NCI-H1694 treated with DMSO at 0.1 percent for 48 hours (cell line): Measurements from ENCODE around the gene NDEL1.

Experiments
- DNase-seq: peaks from one replicate; lab custom pipeline; 2025; lab: John Stamatoyannopoulos, UW

NDEL1 gene

GRCh38 chr17:8504460-8505207 lies 69.0 kb downstream of the NDEL1 start:
- no peak for DNase-seq

DNA sequence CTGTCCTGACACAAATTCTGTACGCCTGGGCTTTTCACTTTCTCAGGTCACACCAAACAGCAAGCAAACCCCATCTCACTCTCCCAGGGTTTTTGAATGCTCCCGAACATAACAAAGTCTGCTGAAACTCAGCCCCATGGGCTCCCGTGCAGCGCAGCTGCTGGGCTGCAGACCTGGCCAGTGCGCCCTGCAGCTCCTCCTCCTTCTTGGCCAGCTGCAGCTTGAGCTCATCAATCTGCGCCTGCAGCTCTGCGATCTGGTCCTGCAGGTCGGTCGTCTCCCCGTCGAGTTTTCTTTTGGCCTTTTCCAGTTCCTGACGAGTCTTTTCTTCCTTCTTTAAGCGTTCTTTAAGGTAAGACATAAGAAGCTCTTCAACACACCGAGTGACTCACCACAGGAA lies 70.5 kb downstream of the NDEL1 start:
- DNase-seq, result no peak

DNA sequence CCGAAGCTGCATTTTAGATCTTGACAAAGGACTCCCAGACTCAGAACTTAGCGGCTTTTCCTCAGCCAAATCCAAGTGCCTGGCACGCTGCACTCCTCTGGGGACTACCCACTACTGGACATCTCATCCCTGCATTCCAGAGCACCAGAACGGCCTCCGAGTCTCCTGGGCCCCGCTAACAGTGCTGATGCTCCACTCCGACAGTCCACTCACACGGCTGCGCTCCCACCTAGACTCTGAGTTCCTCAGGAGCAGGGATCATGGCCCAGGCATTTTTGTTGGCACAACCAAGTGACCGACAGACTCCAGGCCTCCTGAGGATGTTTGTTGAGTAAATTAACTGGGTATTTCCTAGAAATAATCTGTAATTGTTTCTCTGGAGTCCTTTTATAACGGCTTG lies 79.1 kb downstream of the NDEL1 start:
- DNase-seq, result no peak
